HG03108 (cell line): Measurements from ENCODE around the gene MXI1.

Experiments
- ATAC-seq: cut with Tn5 transposase; IDR thresholded peaks from one replicate; pipeline ENCODE4 v1.9.1; 2021; ENCODE audit warnings: moderate library complexity; ENCODE audit not compliant: unreplicated experiment

Gene MXI1

DNA sequence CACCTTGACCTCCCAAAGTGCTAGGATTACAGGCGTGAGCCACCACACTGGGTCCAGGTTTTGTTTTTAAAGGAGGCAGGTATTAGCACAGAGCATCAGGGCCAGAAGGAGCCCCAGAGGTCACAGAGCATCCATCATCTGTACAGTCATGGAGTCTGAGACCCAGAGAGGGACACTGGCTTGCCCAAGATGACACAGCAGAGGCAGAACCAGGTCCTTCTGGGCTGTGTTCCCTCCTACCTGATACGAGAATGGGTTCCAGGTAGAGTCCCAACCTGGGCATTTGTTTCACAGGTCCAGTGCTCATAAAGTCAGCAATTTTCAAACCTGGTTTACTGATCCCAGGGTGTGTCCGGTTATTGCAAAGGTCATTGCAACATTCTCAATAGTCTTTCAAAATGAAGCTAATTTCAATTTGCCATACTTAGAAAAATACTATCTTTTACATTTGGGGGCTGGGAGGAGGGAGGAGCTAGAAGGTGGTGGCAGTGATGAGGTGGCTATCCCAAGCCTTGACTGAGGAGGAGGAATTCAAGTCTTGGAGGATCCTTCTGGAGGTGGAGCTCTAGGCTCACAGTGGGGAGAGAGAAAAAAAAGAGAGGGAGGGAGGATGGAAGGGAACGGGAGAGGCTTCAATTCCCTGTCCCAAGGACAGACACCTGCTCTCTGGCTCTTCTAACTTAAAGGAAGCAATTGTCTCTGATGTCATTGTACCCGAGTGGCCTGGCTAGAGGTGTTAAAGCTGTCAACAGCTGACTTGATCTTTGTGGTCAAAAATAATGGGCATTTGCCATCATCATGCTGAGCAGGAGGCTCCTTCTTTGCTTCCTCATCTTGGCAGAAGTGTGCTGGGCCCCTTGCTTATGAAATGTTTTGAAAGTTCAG is 8.1 kb downstream of the MXI1 start:
- ATAC-seq = no peak

DNA sequence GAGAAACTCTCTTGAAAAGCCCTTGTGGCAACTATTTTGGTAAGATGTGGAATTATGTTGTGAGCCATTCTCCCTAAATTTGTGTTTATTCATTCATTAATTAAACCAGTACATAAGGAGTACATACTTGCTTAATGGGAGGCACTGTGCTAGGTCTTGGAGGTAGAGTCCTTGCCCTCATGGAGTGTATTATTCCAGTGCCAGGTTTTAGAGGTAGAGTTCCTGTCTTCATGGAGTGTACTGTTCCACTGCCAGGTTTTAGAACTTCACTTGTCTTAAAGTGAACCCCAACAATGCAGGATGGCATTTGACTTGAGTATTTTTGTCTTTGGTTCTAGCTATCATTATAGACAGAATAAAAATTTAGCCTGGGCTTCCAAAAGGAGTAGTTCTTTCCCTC is 8.8 kb downstream of the MXI1 start:
- no peak for ATAC-seq

DNA sequence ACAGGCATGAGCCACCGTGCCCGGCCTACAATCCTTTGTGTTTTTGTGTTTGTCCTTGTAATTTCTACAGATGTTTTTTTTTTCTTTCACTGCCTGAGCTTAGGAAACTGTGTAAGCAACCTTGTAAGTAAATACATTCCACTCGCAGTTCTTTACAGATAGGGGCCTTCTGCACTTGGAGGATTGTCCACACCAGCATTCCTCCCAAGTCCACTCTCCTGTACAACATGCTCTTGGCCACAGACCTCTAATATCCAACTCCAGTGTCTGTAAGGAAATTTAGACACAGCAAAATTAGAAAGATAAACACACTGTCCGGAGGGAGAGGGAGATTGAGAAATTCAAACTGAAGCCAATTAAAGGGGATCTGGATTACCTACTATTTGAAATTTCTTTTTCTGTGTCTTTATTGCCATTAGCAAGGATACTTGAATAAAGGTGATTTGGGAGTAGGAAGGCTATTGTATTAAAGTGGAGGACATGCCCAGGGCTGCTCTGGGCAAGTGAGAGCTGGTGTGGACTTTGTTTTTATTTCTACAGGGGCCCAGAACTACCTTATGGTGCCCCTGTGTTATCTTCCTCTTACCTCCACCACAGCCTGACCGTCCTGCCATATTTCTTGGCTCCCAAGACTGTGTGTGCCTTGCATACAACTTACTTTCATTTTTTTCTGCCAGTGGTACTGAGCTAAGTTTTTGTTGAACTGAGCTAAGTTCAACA is 9.7 kb downstream of the MXI1 start:
- ATAC-seq = no peak

DNA sequence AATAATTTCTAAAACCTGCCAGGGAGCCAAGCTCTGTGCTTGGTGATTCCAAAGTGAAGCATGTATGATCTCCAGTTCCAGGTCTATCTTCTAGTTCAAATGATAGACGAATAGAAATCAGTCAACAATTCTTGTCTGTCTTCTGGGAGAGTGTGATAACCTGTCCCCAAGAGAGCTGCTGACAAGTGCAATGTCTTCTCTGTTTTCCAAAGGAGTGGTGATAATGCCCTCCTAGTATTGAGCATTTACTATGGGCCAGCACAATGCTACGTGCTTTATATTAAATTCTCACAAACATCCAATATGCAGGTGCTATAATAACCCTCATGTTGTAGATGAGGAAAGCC is 10.2 kb downstream of the MXI1 start:
- no peak for ATAC-seq

DNA sequence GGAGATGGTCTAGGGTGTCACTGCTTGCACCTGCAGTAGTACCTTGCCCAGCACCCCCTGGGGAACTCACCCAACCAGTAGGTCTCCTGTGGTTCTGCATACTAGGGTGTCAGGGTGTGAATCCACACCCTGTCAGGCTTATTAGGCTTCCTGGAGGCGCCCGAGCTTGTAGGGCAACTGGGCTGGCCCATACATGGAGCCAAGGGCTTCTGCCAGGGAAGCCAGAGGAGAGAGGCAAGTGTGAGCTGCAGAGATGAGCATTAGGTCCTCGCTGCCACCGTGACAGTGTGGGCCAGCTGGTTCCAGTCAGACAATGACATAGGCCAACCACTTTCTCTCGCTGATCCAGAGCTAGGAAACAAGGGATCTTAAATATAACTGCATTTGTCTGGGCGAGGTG is 11.2 kb downstream of the MXI1 start:
- no peak for ATAC-seq

DNA sequence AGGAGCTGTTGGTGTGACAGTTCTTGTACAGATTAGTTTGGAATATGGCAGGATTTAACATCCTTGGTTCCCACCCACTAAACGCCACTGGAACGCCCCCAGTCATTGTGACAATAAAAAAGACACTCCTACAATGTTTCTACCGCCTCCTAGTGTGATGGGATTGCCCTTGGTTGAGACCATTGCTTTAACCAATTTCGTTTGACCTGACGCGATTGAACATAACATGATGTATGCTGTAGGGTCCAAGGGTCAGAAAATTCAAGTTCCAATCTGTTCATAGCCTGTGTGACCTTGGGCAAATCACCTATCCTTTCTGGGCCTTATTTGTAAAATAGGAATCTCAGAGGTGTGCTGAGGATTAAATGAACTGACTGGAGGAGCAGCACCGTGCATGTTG is 12.5 kb downstream of the MXI1 start:
- no peak for ATAC-seq

DNA sequence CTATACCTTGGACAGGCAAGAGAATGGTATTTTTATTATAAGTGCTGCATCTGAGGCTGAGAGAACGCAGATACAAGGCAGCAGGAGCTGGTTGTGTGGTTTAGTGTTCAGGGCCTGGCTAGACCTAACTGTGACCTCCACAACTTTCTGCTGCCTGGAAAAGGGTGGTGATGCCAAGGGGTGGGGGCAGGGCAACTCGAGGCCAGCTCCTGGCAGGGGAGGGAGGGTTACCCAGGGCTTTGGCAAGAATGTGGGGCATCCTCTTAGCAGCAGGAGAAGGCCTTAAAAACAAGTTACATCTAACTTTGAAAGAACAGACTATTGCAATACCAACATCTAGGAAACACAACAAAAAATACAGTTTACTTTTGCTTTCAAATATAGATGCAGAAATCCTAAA is 13.0 kb downstream of the MXI1 start:
- no peak for ATAC-seq

DNA sequence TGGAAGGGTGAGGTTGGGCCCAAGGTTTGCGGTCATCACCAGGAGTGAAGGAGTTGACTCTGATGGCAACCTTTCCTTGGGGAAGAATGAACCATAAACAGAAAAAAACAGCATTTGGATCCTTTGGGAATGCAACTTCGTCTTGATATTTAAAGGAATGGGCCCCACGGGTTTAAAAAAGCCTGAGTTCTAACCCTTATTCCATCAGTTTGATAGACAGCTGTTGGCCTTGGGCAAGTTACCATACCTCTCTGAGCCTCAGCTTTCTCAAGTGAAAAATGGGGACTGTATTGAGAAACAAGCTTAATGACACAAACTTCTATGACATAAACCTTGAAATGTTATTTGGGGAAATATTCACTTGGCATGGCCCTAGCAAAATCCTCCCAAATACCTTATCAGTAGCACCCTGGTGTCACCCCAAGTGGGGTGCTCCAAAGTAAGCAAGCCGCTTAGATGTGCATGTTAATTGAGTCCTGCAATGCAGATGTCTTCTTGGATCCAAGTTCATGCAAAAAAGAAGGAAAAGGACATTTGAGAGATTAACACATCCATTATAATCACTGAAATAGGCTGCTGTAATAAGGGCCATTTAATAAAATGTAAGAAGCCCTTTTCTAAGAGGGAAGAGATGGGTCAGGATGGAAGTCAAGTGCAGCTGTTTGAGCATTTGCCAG is 13.8 kb downstream of the MXI1 start:
- ATAC-seq = no peak

DNA sequence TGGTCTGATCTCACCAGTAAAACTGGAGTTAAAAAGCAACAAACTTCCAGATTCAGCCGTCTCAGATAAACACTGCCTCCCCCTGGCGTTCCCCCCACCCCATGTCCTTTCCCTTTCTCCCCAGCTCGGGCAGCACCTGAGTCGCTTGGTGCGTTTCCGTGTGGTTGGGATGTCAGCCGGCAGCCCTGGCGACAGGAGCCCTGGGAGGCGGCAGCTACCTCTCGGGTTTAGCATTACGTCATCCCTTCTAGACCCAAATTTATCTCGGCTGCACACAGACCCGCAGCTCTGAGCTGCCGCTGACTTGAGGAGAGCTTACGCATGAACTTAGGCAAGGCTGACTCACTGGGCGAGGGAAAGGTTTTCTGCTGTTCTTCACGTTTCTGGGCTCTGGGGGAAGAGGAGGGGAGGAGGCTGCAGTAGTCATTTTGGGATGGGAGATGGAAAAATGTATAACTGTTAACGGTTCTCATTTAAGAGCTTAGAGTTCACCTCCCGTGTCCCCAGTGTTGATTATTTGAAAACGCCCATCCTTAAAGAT is 14.4 kb downstream of the MXI1 start:
- ATAC-seq = peak; percentile 40

DNA sequence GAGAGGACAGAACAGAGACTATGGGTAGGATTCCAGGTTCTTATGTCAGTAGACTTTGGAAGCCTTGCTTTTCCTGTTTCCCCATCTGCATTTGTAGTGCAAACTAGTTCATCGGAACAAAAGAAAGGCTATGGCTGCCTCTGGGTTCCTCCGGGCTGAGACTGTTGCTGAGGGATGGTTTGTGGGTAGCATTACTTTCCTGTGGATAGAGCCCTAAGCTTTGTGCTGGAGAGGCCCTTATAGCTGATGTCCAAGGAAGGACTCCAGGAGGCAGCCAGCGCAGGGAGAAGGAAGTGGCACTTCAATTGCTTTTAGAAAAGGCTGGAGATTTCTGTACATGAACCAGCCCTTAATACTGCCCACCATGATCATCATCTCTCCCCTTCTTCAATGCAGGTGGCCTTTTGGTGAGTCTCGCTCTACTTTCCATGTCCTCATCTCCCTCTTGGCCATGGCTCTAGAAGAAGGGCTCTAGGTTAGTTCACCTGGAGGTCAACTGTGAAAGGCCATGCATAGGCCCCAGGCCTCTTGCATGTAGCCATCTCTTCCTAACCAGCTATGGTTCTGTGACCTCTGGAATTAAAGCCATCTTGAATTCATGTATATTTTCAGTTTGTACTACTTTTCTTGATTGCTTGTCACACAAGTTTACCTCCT is 15.4 kb downstream of the MXI1 start:
- no peak for ATAC-seq

DNA sequence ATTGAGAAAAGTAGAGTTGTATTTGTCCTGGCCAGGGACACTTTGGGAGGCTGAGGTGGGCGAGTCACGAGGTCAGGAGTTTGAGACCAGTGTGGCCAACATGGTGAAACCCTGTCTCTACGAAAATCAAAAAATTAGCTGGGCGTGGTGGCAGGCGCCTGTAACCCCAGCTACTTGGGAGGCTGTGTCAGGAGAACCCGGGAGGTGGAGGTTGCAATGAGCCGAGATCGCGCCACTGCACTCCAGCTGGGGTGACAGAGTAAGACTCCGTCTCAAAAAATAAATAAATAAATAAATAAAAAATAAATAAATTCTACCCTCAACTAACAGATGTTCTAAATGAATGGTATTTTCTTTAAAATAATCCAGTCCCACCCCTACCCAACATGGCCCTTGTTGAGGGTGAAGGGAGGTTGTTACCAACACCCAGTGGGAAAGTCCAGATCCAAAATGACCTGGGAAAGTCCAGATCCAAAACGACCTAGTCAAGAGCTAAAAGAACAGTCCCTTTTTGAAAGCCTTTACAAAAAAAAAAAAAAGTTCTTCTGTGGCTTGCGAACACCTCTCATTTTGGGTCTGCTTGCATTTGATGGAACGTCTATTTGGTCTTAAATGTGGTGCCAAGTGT is 16.0 kb downstream of the MXI1 start:
- ATAC-seq = no peak

DNA sequence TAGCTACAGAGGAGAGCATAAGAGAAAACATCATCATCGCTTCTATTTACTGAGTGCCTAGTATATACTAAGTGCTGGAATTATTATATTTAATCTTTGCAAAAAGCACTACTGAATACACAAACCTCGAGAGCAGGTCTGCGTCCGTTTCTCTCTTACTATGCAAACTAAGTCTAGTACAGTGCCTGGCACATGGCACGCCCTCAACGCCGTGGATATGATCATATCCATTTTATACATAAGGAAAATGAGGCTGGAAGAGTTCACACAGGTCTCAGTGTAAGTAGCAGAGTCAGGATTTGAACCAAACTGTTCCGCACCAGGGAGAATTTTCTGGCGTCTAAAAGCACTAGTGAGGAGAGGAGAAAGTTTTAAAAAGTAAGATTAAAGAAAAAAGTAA is 17.6 kb downstream of the MXI1 start:
- no peak for ATAC-seq

DNA sequence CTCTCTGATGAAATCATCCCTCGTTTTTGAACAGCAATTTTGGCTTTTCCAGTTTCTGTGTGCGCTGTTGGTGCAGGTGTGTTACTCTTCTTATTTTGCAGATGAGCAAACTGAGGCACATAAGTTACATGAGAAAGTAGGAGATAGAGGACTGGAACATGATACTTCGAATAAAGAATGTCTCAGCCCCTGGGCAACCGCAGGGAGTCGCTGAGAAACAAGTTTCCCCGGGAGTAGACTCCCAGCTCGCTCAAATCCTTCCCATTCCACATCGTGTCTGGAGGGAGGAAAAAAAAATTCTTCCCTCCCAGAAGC is 18.0 kb downstream of the MXI1 start:
- peak; percentile 1 for ATAC-seq

DNA sequence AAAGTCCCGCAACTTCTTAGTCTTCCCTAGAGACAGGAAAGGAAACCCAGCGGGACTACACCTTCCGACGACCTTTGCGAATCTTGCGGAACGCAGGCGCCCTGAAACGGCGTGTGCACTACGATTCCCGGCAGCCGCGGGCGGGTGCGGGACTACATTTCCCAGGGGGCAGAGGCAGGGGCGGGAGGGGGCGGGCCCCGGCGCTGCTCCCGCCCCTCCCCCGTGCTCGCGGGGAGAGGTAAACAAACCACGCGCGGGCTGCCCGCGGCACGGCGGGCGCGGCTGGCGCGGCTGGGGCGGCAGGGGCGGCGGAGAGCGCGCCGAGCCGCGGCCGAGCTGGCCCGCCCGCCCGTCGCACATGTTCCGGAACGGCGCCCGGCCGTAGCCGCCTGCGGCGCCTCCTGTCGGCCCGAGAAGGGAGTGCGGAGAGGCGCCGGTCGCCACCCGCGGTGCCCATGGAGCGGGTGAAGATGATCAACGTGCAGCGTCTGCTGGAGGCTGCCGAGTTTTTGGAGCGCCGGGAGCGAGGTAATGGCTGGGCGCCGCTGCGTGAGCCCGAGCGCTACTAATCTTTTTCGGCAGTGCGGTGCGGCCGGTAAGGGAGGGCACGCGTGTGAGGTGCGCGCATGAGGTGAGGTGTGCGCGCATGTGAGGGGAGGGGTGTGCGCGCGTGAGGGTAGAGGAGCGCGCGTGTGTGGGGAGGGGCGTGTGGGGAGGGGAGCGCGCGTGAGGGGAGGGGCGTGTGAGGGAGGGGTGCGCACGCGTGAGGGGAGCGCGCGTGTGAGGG is 18.5 kb downstream of the MXI1 start:
- peak; percentile 74 for ATAC-seq

DNA sequence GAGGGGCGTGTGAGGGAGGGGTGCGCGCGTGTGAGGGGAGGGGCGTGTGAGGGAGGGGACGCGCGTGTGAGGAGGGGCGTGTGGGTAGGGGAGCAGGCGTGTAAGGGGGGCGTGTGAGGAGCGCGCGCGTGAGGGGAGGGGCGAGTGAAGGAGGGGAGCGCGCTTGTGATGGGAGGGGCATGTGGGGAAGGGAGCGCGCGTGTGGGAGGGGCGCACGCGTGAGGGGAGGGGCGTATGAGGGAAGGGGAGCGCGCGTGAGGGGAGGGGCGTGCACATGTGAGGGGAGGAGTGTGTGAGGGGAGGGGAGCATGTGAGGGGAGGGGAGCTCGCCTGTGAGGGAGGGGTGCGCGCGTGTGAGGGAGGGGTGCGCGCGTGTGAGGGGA is 19.1 kb downstream of the MXI1 start:
- no peak for ATAC-seq

DNA sequence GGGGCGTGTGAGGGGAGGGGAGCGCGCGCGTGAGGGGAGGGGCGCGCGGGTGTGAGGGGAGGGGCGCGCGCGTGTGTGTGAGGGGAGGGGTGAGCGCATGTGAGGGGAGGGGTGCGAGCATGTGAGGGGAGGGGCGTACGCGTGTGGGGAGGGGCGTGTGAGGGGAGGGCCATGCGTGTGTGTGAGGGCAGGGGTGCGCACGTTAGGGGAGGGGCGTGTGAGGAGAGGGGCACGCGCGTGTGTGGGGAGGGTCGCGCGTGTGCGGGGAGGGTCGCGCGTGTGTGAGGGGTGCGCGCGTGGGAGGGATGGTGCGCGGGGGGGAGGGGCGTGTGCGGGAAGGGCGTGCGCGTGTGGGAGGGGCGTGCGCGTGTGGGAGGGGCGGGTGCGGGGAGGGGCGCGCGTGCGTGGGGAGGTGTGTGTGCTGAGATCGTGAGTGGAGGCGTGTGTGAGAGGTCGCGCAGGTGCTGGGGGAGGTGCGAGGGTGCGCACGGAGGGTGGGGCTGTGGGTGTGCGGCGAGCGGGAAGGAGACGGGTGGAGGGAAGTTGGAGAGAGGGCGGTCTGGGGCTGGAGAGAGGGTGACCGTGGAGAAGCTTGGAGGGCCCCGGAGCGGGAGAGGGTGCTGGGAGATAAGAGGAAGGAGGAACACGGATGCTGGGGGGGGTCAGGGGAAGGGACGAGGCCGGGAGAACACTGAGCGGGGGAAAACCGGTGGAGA is 19.7 kb downstream of the MXI1 start:
- ATAC-seq = no peak

DNA sequence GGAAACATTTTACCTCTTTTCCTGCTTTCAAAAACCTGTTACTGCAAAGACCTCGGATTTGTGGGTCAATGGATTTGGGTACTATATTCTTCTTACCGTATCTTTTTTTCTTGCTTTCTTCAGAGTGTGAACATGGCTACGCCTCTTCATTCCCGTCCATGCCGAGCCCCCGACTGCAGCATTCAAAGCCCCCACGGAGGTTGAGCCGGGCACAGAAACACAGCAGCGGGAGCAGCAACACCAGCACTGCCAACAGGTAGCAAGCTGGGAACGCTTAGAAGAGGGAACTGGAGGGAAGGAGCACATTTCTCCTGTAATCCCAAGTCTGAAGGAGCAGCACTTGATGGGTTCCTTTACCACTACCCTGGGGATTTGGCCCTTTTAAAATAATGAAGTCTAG is 20.7 kb downstream of the MXI1 start:
- no peak for ATAC-seq

DNA sequence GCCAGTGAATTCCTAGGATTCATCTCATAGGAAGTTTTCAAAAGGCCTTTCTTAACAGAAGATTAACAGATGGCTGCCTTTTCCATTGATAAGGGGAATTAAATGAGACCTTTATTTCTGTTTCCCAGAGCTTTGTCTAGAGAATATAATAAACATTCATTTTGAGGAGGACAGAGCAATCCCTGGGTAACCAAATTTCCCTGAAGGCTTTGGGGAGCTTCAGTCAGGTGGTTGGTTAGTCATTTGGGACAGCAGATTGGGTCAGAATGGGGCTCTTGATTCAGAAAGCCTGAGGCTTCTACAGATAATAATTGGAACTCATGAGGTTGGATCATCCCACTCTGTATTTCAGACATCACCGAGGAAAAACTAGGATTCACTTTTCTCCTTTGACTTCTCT is 21.8 kb downstream of the MXI1 start:
- ATAC-seq = no peak

DNA sequence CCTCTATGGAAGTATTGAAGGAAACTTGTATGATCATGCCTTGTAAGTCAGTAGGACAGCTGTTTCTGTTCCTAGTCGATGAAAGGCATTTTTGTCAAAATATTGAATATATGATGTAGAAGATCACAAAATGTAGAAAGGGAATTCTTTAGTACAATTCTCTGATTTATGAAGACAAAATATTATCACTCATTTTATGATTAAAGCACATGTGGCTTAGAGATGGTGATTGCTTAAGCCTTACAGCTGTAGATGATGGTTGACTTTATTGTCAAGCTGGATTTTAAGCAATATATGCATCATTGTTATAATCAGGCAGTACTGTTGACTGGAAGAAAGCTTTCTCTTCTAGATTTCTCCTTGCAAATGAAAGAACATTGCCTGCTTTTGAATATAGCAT is 26.4 kb downstream of the MXI1 start:
- no peak for ATAC-seq
